Fibroblast of mammary gland (primary cell): ENCODE measurements around the gene MIS12.
A peak's percentile ranks its signal among the peaks of the same experiment; 100 is the strongest.

ENCODE experiments used
- DNase-seq: peaks from one replicate; pipeline ENCODE4 v3.0.0-alpha.2; 2010; ENCODE audit warnings: low read depth
- H3K4me3 ChIP-seq: 2 replicates; pipeline ENCODE4 v1.5.1; 2011; ENCODE audit warnings: low read depth, mild to moderate bottlenecking, low read length, moderate library complexity; ENCODE audit not compliant: control insufficient read depth
- TF ChIP-seq, protein P1 (sequence below): conservative IDR thresholded peaks from 2 replicates; pipeline ENCODE4 v1.5.1; 2011; ENCODE audit warnings: low read depth, low read length, inconsistent platforms; ENCODE audit not compliant: control insufficient read depth, insufficient read depth

The MIS12 gene

DNA sequence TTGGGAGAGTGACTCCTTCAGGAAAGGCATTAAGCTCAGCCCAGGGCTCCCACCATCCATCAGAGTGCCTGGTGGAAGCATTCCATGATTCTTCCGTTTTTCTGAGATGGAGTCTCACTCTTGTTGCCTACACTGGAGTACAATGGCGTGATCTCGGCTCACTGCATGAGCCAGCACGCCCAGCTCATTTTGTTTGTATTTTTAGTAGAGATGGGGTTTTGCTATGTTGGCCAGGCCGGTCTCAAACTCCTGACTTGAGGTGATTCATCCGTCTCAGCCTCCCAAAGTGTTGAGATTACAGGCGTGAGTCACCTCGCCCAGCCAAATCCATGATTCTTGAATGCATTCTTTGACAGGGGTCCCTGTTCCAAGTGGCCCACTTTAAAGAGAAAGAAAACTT is 23.1 kb downstream of the MIS12 start:
- H3K4me3 ChIP-seq: no peak overlapping the region
- DNase-seq: peak; percentile 50
- TF ChIP-seq, protein P1, sequence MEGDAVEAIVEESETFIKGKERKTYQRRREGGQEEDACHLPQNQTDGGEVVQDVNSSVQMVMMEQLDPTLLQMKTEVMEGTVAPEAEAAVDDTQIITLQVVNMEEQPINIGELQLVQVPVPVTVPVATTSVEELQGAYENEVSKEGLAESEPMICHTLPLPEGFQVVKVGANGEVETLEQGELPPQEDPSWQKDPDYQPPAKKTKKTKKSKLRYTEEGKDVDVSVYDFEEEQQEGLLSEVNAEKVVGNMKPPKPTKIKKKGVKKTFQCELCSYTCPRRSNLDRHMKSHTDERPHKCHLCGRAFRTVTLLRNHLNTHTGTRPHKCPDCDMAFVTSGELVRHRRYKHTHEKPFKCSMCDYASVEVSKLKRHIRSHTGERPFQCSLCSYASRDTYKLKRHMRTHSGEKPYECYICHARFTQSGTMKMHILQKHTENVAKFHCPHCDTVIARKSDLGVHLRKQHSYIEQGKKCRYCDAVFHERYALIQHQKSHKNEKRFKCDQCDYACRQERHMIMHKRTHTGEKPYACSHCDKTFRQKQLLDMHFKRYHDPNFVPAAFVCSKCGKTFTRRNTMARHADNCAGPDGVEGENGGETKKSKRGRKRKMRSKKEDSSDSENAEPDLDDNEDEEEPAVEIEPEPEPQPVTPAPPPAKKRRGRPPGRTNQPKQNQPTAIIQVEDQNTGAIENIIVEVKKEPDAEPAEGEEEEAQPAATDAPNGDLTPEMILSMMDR: no peak

DNA sequence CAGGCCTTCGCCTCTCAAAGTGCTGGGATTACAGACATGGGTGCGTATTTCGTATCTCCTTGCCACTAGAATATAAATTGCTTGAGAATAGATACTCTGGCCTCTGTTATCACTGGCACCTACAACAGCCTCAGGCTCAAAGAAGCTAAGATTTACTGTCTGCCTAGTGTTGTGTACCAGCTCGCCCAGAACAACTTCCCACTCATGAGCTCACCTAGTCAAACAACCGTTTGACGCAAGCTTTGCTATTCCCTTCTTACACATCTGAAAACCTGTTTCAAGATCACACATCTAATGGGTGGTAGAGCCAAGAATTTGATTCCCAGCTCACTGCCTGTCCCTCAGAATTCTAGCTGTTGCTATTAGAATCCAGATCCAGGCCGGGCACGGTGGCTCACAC is 24.4 kb downstream of the MIS12 start:
- H3K4me3 ChIP-seq: no peak overlapping the region
- TF ChIP-seq, protein P1: no peak
- DNase-seq: no peak

DNA sequence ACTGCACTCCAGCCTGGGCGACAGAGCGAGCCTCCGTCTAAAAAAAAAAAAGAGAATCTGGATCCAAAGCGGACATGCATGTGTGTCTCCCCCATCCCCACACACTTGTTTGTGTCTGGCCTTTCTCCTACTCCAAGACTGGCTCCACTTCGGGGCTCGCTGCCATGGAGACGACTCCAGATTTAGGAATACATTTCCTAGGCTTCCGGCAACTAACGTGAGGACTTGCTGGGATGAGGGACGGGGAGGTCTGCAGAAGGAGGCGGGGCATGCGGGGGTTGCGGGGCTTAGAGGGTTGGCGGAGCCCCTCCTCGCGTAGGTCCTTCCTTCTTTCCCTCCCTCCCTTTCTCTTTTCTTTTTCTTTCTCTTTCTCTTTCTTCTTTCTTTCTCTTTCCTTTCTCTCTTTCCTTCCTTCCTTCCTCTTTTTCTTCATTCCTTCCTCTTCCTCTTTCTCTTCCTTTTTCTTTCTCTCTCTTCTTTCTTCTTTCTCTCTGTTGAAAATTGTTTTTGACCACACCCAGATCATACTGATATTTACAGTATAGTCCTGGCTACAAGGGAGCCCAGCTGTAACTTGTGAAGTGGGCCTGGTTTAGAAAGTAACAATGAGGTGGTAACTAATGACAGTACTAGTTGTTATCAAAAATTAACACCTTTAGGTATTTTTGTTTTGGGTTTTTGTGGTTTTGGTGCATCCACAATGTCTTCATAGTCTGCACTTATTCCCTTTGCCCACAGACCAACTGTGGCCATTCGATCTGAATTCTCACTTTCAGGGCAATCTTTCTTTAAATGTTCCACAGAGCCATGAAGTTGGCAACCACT is 25.2 kb downstream of the MIS12 start:
- DNase-seq: peak; percentile 55
- no peak overlapping the region for H3K4me3 ChIP-seq
- TF ChIP-seq, protein P1: no peak

DNA sequence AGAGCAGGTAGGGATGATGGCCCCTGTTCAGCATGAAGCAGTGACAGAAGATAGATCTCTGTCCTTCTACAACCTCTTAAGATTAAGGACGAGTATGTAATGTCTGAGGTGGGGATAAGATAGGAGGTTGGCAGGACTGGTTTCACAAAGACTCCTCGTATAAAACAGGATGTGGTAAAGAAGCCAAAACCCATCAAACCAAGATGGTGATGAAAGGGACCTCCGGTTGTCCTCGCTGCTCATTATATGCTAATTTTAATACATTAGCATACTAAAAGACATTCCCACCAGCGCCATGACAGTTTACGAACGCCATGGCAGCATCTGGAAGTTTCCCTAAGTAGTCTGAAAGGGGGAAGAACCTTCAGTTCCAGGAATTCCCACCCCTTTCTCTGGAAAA is 27.3 kb downstream of the MIS12 start:
- no peak overlapping the region for H3K4me3 ChIP-seq
- TF ChIP-seq, protein P1: no peak
- DNase-seq: no peak

DNA sequence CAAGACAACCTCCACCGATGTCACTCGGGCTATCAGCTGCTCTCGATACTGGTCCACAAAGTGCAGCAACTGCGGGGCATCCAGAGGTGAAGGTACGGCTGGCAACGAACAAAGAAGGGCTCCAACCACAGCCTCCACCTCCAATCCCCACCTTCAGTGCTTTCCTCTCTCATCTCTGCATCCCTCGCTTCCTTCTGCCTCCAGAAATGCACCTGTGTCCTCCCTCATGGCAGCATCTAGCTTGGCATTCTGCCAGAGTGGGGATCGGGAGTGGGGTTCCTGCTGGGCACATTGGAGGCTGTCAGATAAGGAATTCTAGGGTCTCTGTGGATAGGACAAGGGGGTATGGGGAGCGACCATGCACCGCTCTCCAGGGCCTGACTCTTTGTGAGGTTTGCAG is 28.6 kb downstream of the MIS12 start:
- TF ChIP-seq, protein P1: no peak
- no peak for DNase-seq
- no peak overlapping the region for H3K4me3 ChIP-seq

DNA sequence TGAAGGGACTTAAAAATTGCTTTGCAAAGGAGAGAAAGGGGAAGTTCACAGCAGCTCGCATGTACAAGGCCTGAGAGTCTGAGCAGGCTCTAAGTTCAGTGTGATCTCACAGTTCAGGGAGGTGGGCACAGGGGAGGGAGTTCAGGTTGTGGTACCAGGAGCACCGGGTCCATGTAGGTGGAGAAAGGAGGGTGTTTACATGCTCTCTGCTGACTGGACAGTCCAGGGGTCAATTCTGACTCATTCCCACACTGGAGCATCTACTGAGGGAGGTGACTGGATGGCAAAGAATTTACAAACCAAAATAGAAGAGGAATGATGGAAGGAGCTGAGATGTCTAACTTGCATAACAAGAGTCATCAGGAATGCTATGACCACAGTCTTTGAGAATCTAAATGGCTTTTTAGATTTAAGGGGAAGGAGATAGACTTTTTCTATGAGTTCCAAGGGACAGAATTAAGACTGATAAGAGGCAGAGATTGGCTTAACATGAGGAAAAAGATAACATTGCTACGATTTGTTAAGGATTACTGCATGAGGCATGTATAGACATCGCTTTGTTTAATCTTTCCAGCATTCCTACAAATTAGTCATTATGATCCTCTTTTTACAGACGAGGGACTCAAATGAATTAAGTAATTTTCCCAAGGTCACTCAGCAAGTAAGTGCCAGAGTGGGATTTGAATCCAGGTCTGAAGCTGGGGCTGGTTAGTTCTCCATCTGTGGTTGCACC is 29.9 kb downstream of the MIS12 start:
- TF ChIP-seq, protein P1: no peak
- DNase-seq: peak; percentile 98
- no peak overlapping the region for H3K4me3 ChIP-seq
